Adipocyte (in vitro differentiated cells): ENCODE measurements around the gene C2.
A peak's percentile ranks its signal among the peaks of the same experiment; 100 is the strongest.
"Not testable (repeated sequence)": the region's sequence is repeated elsewhere in the genome, so short reads cannot be mapped to it uniquely, and the experiment has no call there.

Experiments
- DNase-seq: peaks from one replicate; pipeline ENCODE4 v3.0.0-alpha.2; 2015; ENCODE audit warnings: low read depth
- H3K27me3 ChIP-seq: replicated peaks from 2 replicates; pipeline ENCODE4 v1.7.0; 2013; ENCODE audit warnings: mild to moderate bottlenecking, low read length, moderate library complexity; ENCODE audit not compliant: control insufficient read depth, insufficient read depth
- H3K36me3 ChIP-seq: 2 replicates; pipeline ENCODE4 v1.7.0; 2013; ENCODE audit warnings: low read length, mild to moderate bottlenecking, moderate library complexity; ENCODE audit not compliant: control insufficient read depth, insufficient read depth, severe bottlenecking
- H3K4me1 ChIP-seq: 2 replicates; pipeline ENCODE4 v1.7.0; 2013; ENCODE audit warnings: mild to moderate bottlenecking, low read length, moderate library complexity; ENCODE audit not compliant: control insufficient read depth, insufficient read depth
- H3K4me3 ChIP-seq: 2 replicates; pipeline ENCODE4 v1.7.0; 2013; ENCODE audit warnings: mild to moderate bottlenecking, low read length, moderate library complexity
- H3K9ac ChIP-seq: 2 replicates; pipeline ENCODE4 v1.7.0; 2013; ENCODE audit warnings: mild to moderate bottlenecking, low read length, moderate library complexity
- H3K9me3 ChIP-seq: 2 replicates; pipeline ENCODE4 v1.7.0; 2013; ENCODE audit warnings: mild to moderate bottlenecking, low read length, moderate library complexity; ENCODE audit not compliant: control insufficient read depth

C2 gene

GRCh38 chr6:31971993-31972708 is 44.6 kb downstream of the C2 start, which contains the start of gene DXO:
TSS of gene DXO (minus strand) at chr6:31972138. CDS start at chr6:31971675, 463 bp downstream.
- peaks cover 32% of the 10 kb centered on the region for H3K36me3 ChIP-seq
- peaks cover 33% of the 10 kb centered on the region for H3K4me1 ChIP-seq
- peak; percentile 99 for DNase-seq
- H3K9ac ChIP-seq, result peak within 1 kb of the TSS; percentile 96
- H3K4me3 ChIP-seq, result peak within 1 kb of the TSS; percentile 87
- no peaks in the 10 kb centered on the region for H3K9me3 ChIP-seq
- no peaks in the 10 kb centered on the region for H3K27me3 ChIP-seq

- H3K4me3 ChIP-seq, result peak overlapping the region; percentile 87
- H3K27me3 ChIP-seq, result no peaks in the 10 kb centered on the region
- H3K9ac ChIP-seq, result peak overlapping the region; percentile 96
- H3K4me1 ChIP-seq, result peaks cover 33% of the 10 kb centered on the region
- DNase-seq, result peak; percentile 66
- no peaks in the 10 kb centered on the region for H3K9me3 ChIP-seq
- peaks cover 25% of the 10 kb centered on the region for H3K36me3 ChIP-seq
These were observed 45.3 kb downstream of the C2 start for GRCh38 chr6:31972709-31973350.

- not testable (repeated sequence) for H3K9me3 ChIP-seq
These were observed 48.5 kb downstream of the C2 start for GRCh38 chr6:31976065-31976464.

GRCh38 chr6:31977816-31978431 is 50.4 kb downstream of the C2 start:
- no peaks in the 10 kb centered on the region for H3K9me3 ChIP-seq
- H3K4me3 ChIP-seq, result no peak overlapping the region
- H3K4me1 ChIP-seq, result peaks cover 12% of the 10 kb centered on the region

More at GRCh38 chr6:31976065-31976464, 48.5 kb downstream of the C2 start:
- peaks cover 20% of the 10 kb centered on the region for H3K4me1 ChIP-seq
- peaks cover 12% of the 10 kb centered on the region for H3K36me3 ChIP-seq
- not testable (repeated sequence) for DNase-seq, H3K4me3 ChIP-seq, H3K9ac ChIP-seq, H3K27me3 ChIP-seq

GRCh38 chr6:31978831-31979230 is 51.3 kb downstream of the C2 start:
- Histone ChIP-seq H3K36me3 (peaks cover 12% of the 10 kb centered on the region), H3K27me3 (no peaks in the 10 kb centered on the region), H3K9me3 (no peaks in the 10 kb centered on the region), H3K4me3 (no peak overlapping the region), H3K9ac (no peak overlapping the region), H3K4me1 (peaks cover 3% of the 10 kb centered on the region)
- no peak for DNase-seq

More at GRCh38 chr6:31977816-31978431, 50.4 kb downstream of the C2 start:
- H3K27me3 ChIP-seq, result no peaks in the 10 kb centered on the region
- H3K36me3 ChIP-seq, result peaks cover 12% of the 10 kb centered on the region
- no peak for DNase-seq
- no peak overlapping the region for H3K9ac ChIP-seq

- Histone ChIP-seq H3K36me3 (peaks cover 12% of the 10 kb centered on the region), H3K4me1 (peaks cover 3% of the 10 kb centered on the region), H3K27me3 (no peaks in the 10 kb centered on the region), H3K9me3 (no peaks in the 10 kb centered on the region), H3K4me3 (no peak overlapping the region), H3K9ac (no peak overlapping the region)
- DNase-seq, result no peak
These were observed 51.9 kb downstream of the C2 start for GRCh38 chr6:31979238-31979898.

GRCh38 chr6:31980195-31980876 is 52.8 kb downstream of the C2 start:
- H3K27me3 ChIP-seq, H3K9me3 ChIP-seq, H3K9ac ChIP-seq, H3K4me1 ChIP-seq, H3K4me3 ChIP-seq, DNase-seq: not testable (repeated sequence)
- peaks cover 12% of the 10 kb centered on the region for H3K36me3 ChIP-seq

GRCh38 chr6:31980998-31981397 is 53.5 kb downstream of the C2 start:
- not testable (repeated sequence) for H3K4me3 ChIP-seq, H3K9ac ChIP-seq, H3K27me3 ChIP-seq, DNase-seq, H3K9me3 ChIP-seq, H3K4me1 ChIP-seq
- peaks cover 12% of the 10 kb centered on the region for H3K36me3 ChIP-seq

GRCh38 chr6:31981744-31982143 is 54.2 kb downstream of the C2 start, which contains the start of gene C4A:
TSS of gene C4A (plus strand) at chr6:31982057. CDS start at chr6:31982108, 51 bp downstream.
- H3K9ac ChIP-seq, H3K27me3 ChIP-seq, DNase-seq, H3K9me3 ChIP-seq, H3K4me3 ChIP-seq, H3K4me1 ChIP-seq: not testable (repeated sequence)
- H3K36me3 ChIP-seq, result peaks cover 12% of the 10 kb centered on the region

GRCh38 chr6:31989363-31989762 is 61.8 kb downstream of the C2 start:
- DNase-seq, H3K4me3 ChIP-seq, H3K36me3 ChIP-seq, H3K9me3 ChIP-seq, H3K9ac ChIP-seq, H3K27me3 ChIP-seq, H3K4me1 ChIP-seq: not testable (repeated sequence)
